Lung (tissue), 12 donors: ENCODE results near the gene TMEM222. TPM values are rescaled to one million over a fixed set of nuclear protein-coding genes. Genes with fewer than 3 reads are reported as not detected.

Experiments
- ATAC-seq: fragments of 200-7000 bp; cut with Tn5 transposase; one replicate; pipeline ENCODE4 v1.9.1; 2020; ENCODE audit warnings: moderate number of reproducible peaks; ENCODE audit not compliant: insufficient read depth, low FRiP score
- DNase-seq, 3 donors: peaks; one replicate each; pipeline ENCODE4 v3.0.0-alpha.2; 2013 to 2017
- H3K27ac ChIP-seq, 2 donors: one replicate each; pipeline ENCODE4 v1.5.1; 2013; ENCODE audit warnings: mild to moderate bottlenecking in 2 of 2, moderate library complexity in 2 of 2, control low read depth in 1 of 2, inconsistent platforms in 1 of 2, low read depth in 1 of 2, low read length in 1 of 2
- H3K27me3 ChIP-seq, 3 donors: one replicate each; pipeline ENCODE4 v1.5.1; 2013; ENCODE audit warnings: low read length in 2 of 3; ENCODE audit not compliant: control insufficient read depth in 3 of 3, insufficient read depth in 3 of 3
- H3K36me3 ChIP-seq, 4 donors: one replicate each; pipeline ENCODE4 v1.5.1; 2013; ENCODE audit warnings: low read length in 4 of 4, mild to moderate bottlenecking in 1 of 4, moderate library complexity in 1 of 4; ENCODE audit not compliant: control insufficient read depth in 4 of 4, insufficient read depth in 4 of 4
- H3K4me1 ChIP-seq, 5 donors: one replicate each; pipeline ENCODE4 v1.5.1; 2013; ENCODE audit warnings: low read length in 5 of 5, mild to moderate bottlenecking in 2 of 5, moderate library complexity in 1 of 5; ENCODE audit not compliant: control insufficient read depth in 5 of 5, insufficient read depth in 5 of 5
- H3K4me3 ChIP-seq: one replicate; pipeline ENCODE4 v1.5.1; 2013; ENCODE audit warnings: mild to moderate bottlenecking, control low read depth, moderate library complexity
- H3K9ac ChIP-seq, 2 donors: one replicate each; pipeline ENCODE4 v1.5.1; 2013; ENCODE audit warnings: low read length in 2 of 2, control low read depth in 1 of 2; ENCODE audit not compliant: insufficient read depth in 1 of 2
- H3K9me3 ChIP-seq, 4 donors: one replicate each; pipeline ENCODE4 v1.5.1; 2013; ENCODE audit warnings: low read length in 3 of 4, mild to moderate bottlenecking in 1 of 4, moderate library complexity in 1 of 4; ENCODE audit not compliant: control insufficient read depth in 4 of 4, insufficient read depth in 3 of 4
- WGBS, 2 donors: extraction: QIAGEN DNeasy Blood & Tissue Kit; methylation state at CpG; one replicate each; pipeline ENCODE4 v1.1.7; 2013; 5-methylcytosine and 5-hydroxymethylcytosine counted together
- polyA plus RNA-seq, 2 donors: library from polyadenylated mRNA; stranded (reverse); fragments of 200-250 nt; gene quantifications; one replicate each; pipeline ENCODE4 v1.2.1, GENCODE V29; 2013
- total RNA-seq, 2 donors: library from RNA; depleted of rRNA in 1 of 2; stranded (reverse); fragments of >200 nt in 1 of 2; gene quantifications; one replicate each; pipeline ENCODE4 v1.2.1, GENCODE V29; 2014 to 2021
- TF ChIP-seq, protein P1 (sequence below): IDR thresholded peaks from 2 replicates; pipeline ENCODE4 v1.5.1; 2012; ENCODE audit warnings: mild to moderate bottlenecking; ENCODE audit errors: control extremely low read depth, extremely low read depth
- donor health status: control.
- donor health status: control.
- donor health status: Bipolar disorder and iron deficiency.
- donor health status: healthy.
- donor health status: DM: yes; HTN: yes; CAD: no.

Gene TMEM222
- total and polyA plus RNA-seq, 4 donors: 25.2 to 51.5 (median 48.4) TPM

DNA sequence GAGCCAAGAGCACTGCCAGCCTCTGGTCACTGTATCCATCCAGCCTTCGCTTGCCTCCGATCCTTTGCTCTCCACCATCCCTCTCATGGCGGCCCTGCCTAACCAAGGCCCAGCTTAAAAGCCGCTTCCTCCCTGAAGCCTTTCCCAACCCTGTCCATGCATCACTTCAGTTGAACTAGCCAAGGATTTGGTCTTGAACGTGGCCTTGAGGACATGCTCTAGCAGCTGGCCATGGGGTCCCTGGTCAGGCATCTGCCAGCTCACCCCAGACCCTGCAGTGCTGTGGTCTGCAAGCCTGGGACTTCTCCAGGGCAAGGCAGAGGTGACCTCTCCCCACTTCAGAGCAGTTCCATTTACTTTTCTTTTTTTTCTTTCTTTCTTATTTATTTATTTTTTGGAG lies 14.8 kb downstream of the TMEM222 start:
- DNase-seq: no peak
- ATAC-seq: no peak
- H3K9ac ChIP-seq: no peak overlapping the region
- H3K27ac ChIP-seq: no peak overlapping the region
- H3K4me3 ChIP-seq: no peak overlapping the region
- peaks cover 0 to 3% (median 0%) of the 10 kb centered on the region in 5 donors for H3K4me1 ChIP-seq
- H3K36me3 ChIP-seq: peaks cover 0 to 50% (median 25%) of the 10 kb centered on the region in 4 donors
- 93 to 94% methylated on average over 5 of the region's 5 CpGs for WGBS, 2 donors
- TF ChIP-seq, protein P1, sequence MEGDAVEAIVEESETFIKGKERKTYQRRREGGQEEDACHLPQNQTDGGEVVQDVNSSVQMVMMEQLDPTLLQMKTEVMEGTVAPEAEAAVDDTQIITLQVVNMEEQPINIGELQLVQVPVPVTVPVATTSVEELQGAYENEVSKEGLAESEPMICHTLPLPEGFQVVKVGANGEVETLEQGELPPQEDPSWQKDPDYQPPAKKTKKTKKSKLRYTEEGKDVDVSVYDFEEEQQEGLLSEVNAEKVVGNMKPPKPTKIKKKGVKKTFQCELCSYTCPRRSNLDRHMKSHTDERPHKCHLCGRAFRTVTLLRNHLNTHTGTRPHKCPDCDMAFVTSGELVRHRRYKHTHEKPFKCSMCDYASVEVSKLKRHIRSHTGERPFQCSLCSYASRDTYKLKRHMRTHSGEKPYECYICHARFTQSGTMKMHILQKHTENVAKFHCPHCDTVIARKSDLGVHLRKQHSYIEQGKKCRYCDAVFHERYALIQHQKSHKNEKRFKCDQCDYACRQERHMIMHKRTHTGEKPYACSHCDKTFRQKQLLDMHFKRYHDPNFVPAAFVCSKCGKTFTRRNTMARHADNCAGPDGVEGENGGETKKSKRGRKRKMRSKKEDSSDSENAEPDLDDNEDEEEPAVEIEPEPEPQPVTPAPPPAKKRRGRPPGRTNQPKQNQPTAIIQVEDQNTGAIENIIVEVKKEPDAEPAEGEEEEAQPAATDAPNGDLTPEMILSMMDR: no peak
- H3K27me3 ChIP-seq: no peaks in the 10 kb centered on the region
- H3K9me3 ChIP-seq: no peaks in the 10 kb centered on the region

DNA sequence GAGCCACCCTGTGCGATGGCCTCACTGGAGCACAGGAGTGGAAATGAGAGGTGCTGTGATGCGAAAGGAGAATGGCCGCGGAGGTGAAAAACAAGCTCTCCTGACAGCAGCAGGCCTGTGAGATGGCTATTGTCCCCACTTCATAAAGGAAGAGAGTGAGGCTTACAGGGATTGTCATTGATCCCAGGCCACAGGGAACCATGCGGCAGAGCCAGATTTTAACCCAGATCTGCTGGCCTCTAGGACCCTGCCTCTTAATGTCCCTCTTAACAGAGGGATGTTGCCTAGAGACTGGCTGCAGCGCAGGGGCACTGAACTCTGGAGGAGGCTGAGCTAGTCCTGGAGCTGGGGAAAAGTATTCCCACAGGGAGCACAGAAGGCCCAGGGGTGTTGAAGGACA lies 16.8 kb downstream of the TMEM222 start:
- no peak for ATAC-seq

DNA sequence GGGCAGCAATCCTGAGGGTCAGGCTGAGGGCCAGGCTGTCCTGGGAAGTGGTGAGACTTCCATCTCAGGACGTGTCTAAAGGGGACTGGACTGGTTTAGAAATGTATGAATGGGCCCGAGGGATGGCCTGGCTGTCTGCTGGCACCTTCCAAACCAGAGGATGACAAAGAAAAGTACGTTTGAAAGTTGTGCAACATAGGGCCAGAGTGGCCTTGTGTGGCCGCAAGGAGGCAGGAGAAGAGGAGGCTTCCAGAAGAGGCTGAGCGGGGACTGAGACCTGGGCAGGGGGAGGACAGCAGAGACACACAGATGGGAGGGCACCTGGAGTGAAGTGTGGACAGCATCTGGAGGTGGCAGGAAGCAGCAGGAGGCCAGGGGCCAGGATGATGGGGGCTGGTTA lies 17.2 kb downstream of the TMEM222 start:
- 45 to 54% methylated on average over 5 of the region's 5 CpGs for WGBS, 2 donors
- peaks cover 0 to 9% (median 4%) of the 10 kb centered on the region in 5 donors for H3K4me1 ChIP-seq
- no peak overlapping the region for H3K9ac ChIP-seq
- H3K36me3 ChIP-seq: peaks cover 0 to 29% (median 15%) of the 10 kb centered on the region in 4 donors
- ATAC-seq (no peak), DNase-seq (no peak)
- no peak overlapping the region for H3K27ac ChIP-seq
- H3K9me3 ChIP-seq: no peaks in the 10 kb centered on the region
- no peaks in the 10 kb centered on the region for H3K27me3 ChIP-seq
- H3K4me3 ChIP-seq: no peak overlapping the region
- TF ChIP-seq, protein P1: no peak

More for the DNA sequence above, 16.8 kb downstream of the TMEM222 start:
- peaks cover 0 to 9% (median 4%) of the 10 kb centered on the region in 5 donors for H3K4me1 ChIP-seq
- H3K27ac ChIP-seq: no peak overlapping the region
- 93 to 94% methylated on average over 6 of the region's 6 CpGs for WGBS, 2 donors
- TF ChIP-seq, protein P1: no peak
- H3K4me3 ChIP-seq: no peak overlapping the region
- no peaks in the 10 kb centered on the region for H3K27me3 ChIP-seq
- DNase-seq: no peak
- peaks cover 0 to 33% (median 19%) of the 10 kb centered on the region in 4 donors for H3K36me3 ChIP-seq
- H3K9ac ChIP-seq: no peak overlapping the region
- H3K9me3 ChIP-seq: no peaks in the 10 kb centered on the region
